ENCODE results near the gene ZNF670. TPM values are rescaled to one million over a fixed set of nuclear protein-coding genes. Genes with fewer than 3 reads are reported as not detected.
"Not testable (repeated sequence)": the region's sequence is repeated elsewhere in the genome, so short reads cannot be mapped to it uniquely, and the experiment has no call there.

The ZNF670 gene
- 1 to 10 TPM; 1.3 to 3.4 (median 2.8) TPM for polyA plus RNA-seq

GRCh38 chr1:247078258-247079140 lies at the start of gene ZNF670:
TSS of gene ZNF670 (minus strand) at chr1:247078811. CDS start at chr1:247078596, 215 bp downstream.
- no peak within 1 kb of the TSS for H3K27ac ChIP-seq (ENCODE audit: low read depth, low read length)
- 0 to 1% (median 1%) methylated on average over 53 to 57 of the region's 57 CpGs for WGBS, 3 donors

GRCh38 chr1:247127519-247128282 lies 49.1 kb upstream of the ZNF670 start:
- H3K27ac ChIP-seq (ENCODE audit: low read depth, low read length), result not testable (repeated sequence)
- 44 to 79% (median 70%) methylated on average over 12 to 13 of the region's 18 CpGs for WGBS, 3 donors

DNA sequence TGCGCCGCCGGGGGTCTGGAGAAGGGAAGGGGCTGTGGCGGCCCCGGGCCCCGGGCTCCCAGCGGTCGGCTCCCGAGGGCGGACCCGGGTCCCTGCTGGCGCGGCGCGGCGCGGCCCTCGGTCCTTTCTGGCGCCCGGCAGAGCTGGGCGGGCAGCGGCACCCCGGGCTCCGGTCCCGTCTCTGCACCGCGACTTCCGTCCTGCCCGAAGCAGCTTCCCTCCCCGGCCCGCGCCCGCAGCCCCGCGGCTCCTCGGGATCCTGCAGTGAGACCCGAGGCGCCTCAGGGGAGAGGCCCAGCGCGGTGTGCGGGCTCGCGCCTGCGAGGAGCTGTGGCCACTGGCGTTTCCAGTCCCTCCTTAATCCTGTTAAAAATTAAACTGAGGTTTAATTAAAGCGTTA lies 48.0 kb upstream of the ZNF670 start:
- WGBS, 3 donors, result no CpG with 5 or more reads among the region's 46 CpGs
- not testable (repeated sequence) for H3K27ac ChIP-seq (ENCODE audit: low read depth, low read length)

DNA sequence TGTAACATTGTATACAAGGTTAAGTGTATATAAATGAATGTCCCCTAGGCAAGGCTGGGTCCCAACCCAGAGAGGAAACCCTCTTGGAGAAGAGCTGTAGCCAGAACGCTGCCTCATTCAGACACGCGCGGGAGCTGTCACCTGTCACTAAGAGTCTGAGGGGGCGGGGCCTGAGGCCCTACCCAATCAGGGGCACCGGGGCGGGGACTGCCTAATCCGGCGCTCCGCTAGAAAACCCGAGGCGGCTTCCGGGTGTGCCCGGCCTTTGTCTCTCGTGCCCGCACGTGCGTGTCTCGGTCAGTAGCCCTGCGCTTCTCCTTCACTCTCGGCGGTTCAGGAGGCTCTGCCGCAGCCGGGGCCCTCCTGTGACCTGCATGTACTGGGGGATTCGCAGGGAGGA lies 47.6 kb upstream of the ZNF670 start:
- no CpG with 5 or more reads among the region's 25 CpGs for WGBS, 3 donors
- not testable (repeated sequence) for H3K27ac ChIP-seq (ENCODE audit: low read depth, low read length)

GRCh38 chr1:247121382-247121781 lies 42.8 kb upstream of the ZNF670 start:
- H3K27ac ChIP-seq (ENCODE audit: low read depth, low read length), result no peak overlapping the region
- WGBS, 3 donors, result 71 to 79% (median 73%) methylated on average over 6 of the region's 6 CpGs

- not testable (repeated sequence) for H3K27ac ChIP-seq (ENCODE audit: low read depth, low read length)
Measured at GRCh38 chr1:247120408-247120668, 41.7 kb upstream of the ZNF670 start.

DNA sequence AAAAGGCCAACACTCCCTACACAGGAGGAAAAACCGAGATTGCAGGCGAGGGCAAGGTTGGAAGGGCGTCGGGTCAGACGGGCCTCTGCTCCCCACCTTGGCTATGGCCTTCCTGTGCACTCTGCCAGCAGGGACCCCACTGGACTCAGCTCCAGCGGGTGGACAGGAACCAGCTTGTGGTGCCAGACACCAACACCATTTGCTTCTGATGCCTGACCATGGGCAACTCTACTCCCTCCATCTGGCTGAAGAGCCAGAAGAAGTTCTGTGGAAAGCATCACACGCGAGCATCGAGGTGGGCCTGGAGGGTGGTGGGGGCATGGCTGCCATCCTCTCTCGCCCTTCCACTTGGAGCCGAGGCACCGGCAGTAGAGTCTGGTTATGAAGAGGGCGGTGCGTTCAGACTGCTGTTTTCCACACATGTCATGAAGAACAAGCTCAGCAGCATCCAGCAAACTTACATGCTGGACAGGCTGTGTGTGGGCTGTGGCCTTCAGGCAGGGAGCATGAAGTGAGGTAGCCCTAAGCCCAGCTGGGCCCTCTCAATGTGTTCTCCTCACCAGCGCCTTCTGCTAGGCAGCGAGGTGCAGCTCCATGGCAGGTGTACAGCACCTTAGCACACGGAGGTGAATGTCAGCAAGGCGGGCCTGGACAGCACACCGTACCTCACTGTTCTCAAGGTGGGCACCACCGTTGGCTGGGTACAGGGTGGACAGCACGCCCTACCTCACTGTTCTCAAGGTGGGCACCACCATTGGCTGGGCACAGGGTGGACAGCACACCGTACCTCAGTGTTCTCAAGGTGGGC lies 41.2 kb upstream of the ZNF670 start:
- WGBS, 3 donors, result 93 to 96% (median 94%) methylated on average over 22 of the region's 22 CpGs
- no peak overlapping the region for H3K27ac ChIP-seq (ENCODE audit: low read depth, low read length)

More at GRCh38 chr1:247120408-247120668, 41.7 kb upstream of the ZNF670 start:
- 82 to 92% (median 92%) methylated on average over 4 of the region's 4 CpGs for WGBS, 3 donors

DNA sequence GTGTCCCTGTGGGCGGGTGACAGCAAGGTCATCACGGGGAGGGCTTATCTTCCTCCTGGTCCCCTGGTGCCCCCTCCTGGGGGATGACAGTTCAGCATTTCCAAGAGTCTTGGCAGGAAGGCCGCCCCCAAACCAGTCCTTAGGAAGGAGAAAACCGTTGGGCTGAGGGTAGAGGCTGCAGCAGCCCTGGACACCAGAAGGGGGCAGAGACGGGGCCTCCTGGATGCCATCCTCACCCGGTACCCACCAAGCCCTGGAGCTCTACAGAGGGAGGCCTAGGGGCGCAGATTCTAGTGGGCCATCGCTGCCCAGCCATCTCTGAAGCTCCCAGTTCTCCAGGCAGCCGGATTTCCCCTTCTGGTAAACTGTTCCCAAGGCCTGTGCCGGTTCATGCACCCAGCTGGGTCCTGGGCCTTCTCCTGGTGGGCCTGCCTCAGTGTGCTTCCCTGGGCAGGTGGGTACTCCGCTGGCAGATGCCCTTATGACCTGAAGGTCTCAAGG lies 40.4 kb upstream of the ZNF670 start:
- no peak overlapping the region for H3K27ac ChIP-seq (ENCODE audit: low read depth, low read length)
- WGBS, 3 donors, result 64 to 77% (median 67%) methylated on average over 8 to 11 of the region's 11 CpGs

- H3K27ac ChIP-seq (ENCODE audit: low read depth, low read length), result no peak overlapping the region
- WGBS, 3 donors, result 65 to 90% (median 89%) methylated on average over 9 to 12 of the region's 12 CpGs
Measured at GRCh38 chr1:247115545-247115944, 36.9 kb upstream of the ZNF670 start.

DNA sequence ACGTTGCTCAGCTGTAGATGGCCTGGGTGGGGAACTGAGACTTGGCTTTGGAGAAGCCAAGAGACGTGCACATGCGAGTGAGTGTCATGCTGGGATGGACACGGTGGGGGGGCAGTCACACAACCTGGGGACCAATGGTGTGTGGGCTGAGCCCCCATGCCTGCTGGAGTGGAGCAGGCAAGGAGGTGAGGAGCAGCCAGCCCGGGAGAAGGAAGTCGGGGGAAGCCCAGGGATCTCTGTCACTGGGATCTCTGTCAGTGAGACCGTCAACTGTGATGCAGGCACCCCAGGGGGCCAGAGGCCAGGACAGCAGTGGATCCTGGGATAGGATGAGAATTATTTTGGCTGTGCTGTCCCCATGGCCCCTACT lies 36.5 kb upstream of the ZNF670 start:
- WGBS, 3 donors, result 63 to 75% (median 74%) methylated on average over 7 of the region's 7 CpGs
- H3K27ac ChIP-seq (ENCODE audit: low read depth, low read length), result no peak overlapping the region

GRCh38 chr1:247114351-247115140 lies 35.9 kb upstream of the ZNF670 start:
- WGBS, 3 donors, result 91 to 93% (median 93%) methylated on average over 13 of the region's 13 CpGs
- H3K27ac ChIP-seq (ENCODE audit: low read depth, low read length), result no peak overlapping the region

DNA sequence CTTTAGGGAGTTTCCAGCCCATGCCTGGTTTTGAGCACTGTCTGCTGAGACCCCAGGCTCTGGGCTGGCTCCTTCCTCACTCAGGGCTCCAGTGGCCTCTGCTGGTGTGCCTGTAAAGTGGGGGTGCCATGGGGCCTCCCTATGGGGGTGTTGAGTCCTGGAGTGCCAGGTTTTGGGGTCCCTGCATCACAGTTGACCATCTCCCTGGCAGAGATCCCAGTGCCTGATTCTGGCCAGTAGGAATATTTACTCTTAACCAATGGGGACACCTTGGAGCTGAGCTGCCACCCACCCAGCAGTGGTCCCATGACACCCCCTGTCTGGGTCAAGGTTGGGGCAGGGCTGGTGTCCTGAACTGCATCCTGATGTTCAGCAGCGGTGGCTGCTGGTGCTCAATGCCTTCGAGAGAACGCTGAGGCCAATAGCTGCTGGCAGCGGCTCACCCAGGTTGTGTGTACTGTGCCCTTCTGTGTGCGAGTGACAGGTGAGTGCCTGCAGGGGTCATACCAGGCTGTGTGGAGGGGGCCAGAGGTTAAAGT lies 35.2 kb upstream of the ZNF670 start:
- no peak overlapping the region for H3K27ac ChIP-seq (ENCODE audit: low read depth, low read length)
- 79 to 95% (median 94%) methylated on average over 5 of the region's 5 CpGs for WGBS, 3 donors

DNA sequence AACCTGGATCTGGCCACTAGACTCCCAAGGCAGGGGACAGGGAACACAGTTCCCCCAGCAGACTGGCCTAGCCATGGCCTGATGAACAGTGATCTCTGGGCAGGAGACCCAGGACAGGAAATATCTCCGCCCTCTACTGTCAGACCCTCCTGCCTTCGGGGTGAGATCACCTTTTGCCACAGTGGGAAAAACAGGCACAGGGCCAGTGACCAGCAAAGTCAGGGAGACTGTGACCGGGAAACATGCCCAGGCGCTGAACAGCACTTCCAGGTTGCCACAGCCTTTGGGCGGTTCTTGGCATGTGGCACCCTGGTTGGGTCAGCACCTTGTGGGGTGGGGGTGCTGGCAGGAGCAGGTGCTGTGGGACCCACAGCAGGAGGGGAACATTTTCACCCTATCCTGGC lies 34.5 kb upstream of the ZNF670 start:
- 55 to 78% (median 75%) methylated on average over 5 of the region's 5 CpGs for WGBS, 3 donors
- no peak overlapping the region for H3K27ac ChIP-seq (ENCODE audit: low read depth, low read length)

GRCh38 chr1:247112479-247112781 lies 33.8 kb upstream of the ZNF670 start:
- no peak overlapping the region for H3K27ac ChIP-seq (ENCODE audit: low read depth, low read length)
- WGBS, 3 donors, result 39 to 61% (median 59%) methylated on average over 9 of the region's 9 CpGs

DNA sequence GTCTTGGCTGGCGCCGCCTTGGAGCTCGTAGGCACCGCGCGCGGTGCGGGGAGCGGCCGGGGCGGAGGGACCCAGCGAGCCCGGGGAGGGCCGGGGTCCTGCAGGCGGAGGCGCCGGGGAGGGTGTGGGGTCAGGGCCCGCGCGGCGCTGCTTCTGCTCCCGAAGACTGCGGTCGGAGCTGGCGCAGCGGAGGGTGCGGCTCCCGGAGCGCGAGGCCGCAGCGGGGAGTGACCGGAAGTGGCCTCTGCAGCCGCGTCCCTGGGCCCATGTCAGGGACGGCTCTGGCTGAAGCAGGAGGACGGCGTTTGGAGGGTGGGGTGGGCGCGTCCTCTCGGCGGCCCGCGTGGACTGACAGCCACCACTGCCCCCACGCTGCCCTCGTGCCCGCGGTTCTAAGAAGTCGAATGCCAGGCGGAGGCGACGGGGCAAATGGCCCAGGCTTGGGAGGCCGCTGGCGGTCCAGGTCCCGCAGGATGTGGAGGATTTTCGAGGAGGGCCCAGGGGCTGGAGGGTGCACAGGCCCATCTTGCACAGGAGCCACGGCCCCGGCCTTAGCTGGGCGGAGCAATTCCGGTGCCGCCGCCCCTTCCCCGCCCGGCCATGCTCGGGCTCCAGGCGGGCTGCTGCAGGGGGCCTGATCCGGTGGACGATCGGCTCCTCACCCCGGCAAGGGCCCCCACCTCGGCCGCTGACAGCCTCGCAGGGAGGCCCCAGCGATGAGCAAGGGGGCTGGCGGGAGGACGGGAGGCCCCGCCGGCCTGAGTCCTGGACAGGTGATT lies 33.3 kb upstream of the ZNF670 start:
- WGBS, 3 donors, result 1 to 4% (median 2%) methylated on average over 57 to 78 of the region's 78 CpGs
- no peak overlapping the region for H3K27ac ChIP-seq (ENCODE audit: low read depth, low read length)

DNA sequence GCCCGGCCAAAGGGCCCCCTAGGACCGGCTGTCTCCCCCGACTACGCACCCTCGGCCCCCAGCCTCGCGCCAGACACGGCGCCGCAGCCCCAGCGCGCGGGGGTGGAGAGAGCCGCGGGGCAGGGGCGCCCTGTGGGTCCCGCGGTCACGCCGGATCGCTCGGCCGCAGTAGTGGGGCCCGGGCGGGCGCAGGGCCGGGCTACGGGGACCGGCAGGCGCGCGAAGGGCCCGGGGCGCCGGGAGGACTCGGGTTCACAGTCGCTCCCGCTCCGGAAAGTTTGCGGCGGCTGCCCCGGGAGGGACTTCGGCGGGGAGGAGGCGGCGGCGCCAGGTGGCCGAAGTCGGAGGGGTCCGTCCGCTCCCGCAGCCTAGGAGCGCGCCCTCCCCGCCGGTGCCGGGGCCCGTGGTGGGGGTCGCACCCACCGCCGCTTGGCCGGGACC lies 32.7 kb upstream of the ZNF670 start:
- H3K27ac ChIP-seq (ENCODE audit: low read depth, low read length), result no peak overlapping the region
- WGBS, 3 donors, result 1% methylated on average over 45 to 61 of the region's 62 CpGs

- no peak overlapping the region for H3K27ac ChIP-seq (ENCODE audit: low read depth, low read length)
- 17 to 20% (median 18%) methylated on average over 30 of the region's 30 CpGs for WGBS, 3 donors
Measured at GRCh38 chr1:247110627-247111258, 32.1 kb upstream of the ZNF670 start.

Measured in adipose tissue (tissue), 3 donors.